ENCODE measurements around the gene BACH2. TPM values are rescaled to one million over a fixed set of nuclear protein-coding genes. Genes with fewer than 3 reads are reported as not detected.
A peak's percentile ranks its signal among the peaks of the same experiment; 100 is the strongest.

Gene BACH2
- total RNA-seq, 6 donors from 2014 or later, result 3.1 to 6.8 (median 5.3) TPM

GRCh38 chr6:90008908-90009501 is 287.6 kb downstream of the BACH2 start:
- DNase-seq (no peak), ATAC-seq (ENCODE audit: low FRiP score in 2 of 2) (no peak)
- Histone ChIP-seq H3K27me3 (no peaks in the 10 kb centered on the region), H3K9me3 (no peaks in the 10 kb centered on the region), H3K27ac (peak overlapping the region in 1 of 4 donors; percentile 28), H3K36me3 (no peaks in the 10 kb centered on the region), H3K4me1 (peaks cover 0 to 7% (median 2%) of the 10 kb centered on the region in 4 donors), H3K4me3 (no peak overlapping the region)
- TF ChIP-seq CTCF (IDR thresholded peaks at IDR 0.05) (no peak), POLR2AphosphoS5 (IDR thresholded peaks at IDR 0.05) (no peak), POLR2A (IDR thresholded peaks at IDR 0.05) (no peak), EP300 (IDR thresholded peaks at IDR 0.05) (no peak)
- WGBS, 2 donors, result 50 to 68% methylated on average over 1 of the region's 1 CpG

- DNase-seq, result peak in 1 of 2 donors; percentile 18
- H3K4me1 ChIP-seq, result peaks cover 0 to 7% (median 2%) of the 10 kb centered on the region in 4 donors
- peak overlapping the region in 1 of 4 donors; percentile 28 for H3K27ac ChIP-seq
- H3K36me3 ChIP-seq, result no peaks in the 10 kb centered on the region
- TF ChIP-seq POLR2AphosphoS5 (IDR thresholded peaks at IDR 0.05) (no peak), CTCF (IDR thresholded peaks at IDR 0.05) (no peak), POLR2A (IDR thresholded peaks at IDR 0.05) (no peak), EP300 (IDR thresholded peaks at IDR 0.05) (no peak)
- H3K27me3 ChIP-seq, result no peaks in the 10 kb centered on the region
- H3K4me3 ChIP-seq, result no peak overlapping the region
- 79 to 87% methylated on average over 9 of the region's 9 CpGs for WGBS, 2 donors
- no peak for ATAC-seq (ENCODE audit: low FRiP score in 2 of 2)
- H3K9me3 ChIP-seq, result no peaks in the 10 kb centered on the region
These were observed 288.3 kb downstream of the BACH2 start for GRCh38 chr6:90008189-90008907.

- Histone ChIP-seq H3K36me3 (no peaks in the 10 kb centered on the region), H3K4me3 (no peak overlapping the region), H3K27me3 (no peaks in the 10 kb centered on the region), H3K4me1 (peaks cover 0 to 8% (median 5%) of the 10 kb centered on the region in 4 donors), H3K27ac (no peak overlapping the region), H3K9me3 (no peaks in the 10 kb centered on the region)
- ATAC-seq (ENCODE audit: low FRiP score in 2 of 2), result peak in 1 of 2 donors; percentile 90
- 85 to 94% methylated on average over 9 of the region's 9 CpGs for WGBS, 2 donors
- no peak for DNase-seq
- TF ChIP-seq POLR2AphosphoS5 (IDR thresholded peaks at IDR 0.05), result no peak
- TF ChIP-seq CTCF (IDR thresholded peaks at IDR 0.05), result no peak
- no peak for TF ChIP-seq POLR2A (IDR thresholded peaks at IDR 0.05)
- no peak for TF ChIP-seq EP300 (IDR thresholded peaks at IDR 0.05)
These were observed 291.4 kb downstream of the BACH2 start for GRCh38 chr6:90005048-90005827.

DNA sequence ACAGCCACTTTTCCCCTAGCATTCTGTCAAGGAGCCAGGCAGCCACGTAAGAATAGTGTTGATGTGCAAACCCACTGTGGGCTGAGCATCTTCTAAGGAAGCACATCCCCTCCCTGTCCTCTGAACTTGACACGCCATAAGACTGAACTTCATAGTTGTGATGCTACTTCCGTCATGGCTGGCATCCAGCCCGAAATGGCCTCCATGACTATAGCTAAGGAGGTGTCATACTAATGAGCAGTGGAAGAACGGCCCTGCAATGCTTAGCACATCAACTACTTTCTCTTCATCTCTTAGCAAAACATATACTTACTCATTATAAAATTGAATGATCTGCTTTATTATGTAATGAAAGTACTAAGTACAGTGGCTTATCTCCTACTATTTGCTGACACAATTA is 292.1 kb downstream of the BACH2 start:
- Histone ChIP-seq H3K36me3 (no peaks in the 10 kb centered on the region), H3K9me3 (no peaks in the 10 kb centered on the region), H3K27ac (no peak overlapping the region), H3K4me1 (peaks cover 0 to 12% (median 11%) of the 10 kb centered on the region in 4 donors), H3K4me3 (no peak overlapping the region), H3K27me3 (no peaks in the 10 kb centered on the region)
- TF ChIP-seq POLR2A (IDR thresholded peaks at IDR 0.05) (no peak), POLR2AphosphoS5 (IDR thresholded peaks at IDR 0.05) (no peak), EP300 (IDR thresholded peaks at IDR 0.05) (no peak), CTCF (IDR thresholded peaks at IDR 0.05) (no peak)
- 83 to 92% methylated on average over 5 of the region's 5 CpGs for WGBS, 2 donors
- DNase-seq, result no peak
- peak in 1 of 2 donors; percentile 24 for ATAC-seq (ENCODE audit: low FRiP score in 2 of 2)

Measured in upper lobe of left lung (tissue), 6 donors.